ENCODE results near the gene LFNG.

- no peak for TF ChIP-seq EP300 (IDR thresholded peaks at IDR 0.05)
- no peak for TF ChIP-seq CTCF (IDR thresholded peaks at IDR 0.05)
Observed at GRCh38 chr7:2522780-2523433, 3.3 kb downstream of the LFNG start.
